AG09309 (cell line): ENCODE results near the gene U2AF1L4.
"Not testable (repeated sequence)": the region's sequence is repeated elsewhere in the genome, so short reads cannot be mapped to it uniquely, and the experiment has no call there.

Source experiments
- DNase-seq: peaks from one replicate; pipeline ENCODE4 v3.0.0-alpha.2; 2010; ENCODE audit warnings: low read depth
- H3K4me3 ChIP-seq: 2 replicates; pipeline ENCODE4 v1.5.1; 2011; ENCODE audit warnings: mild to moderate bottlenecking, low read depth, low read length, moderate library complexity; ENCODE audit not compliant: control insufficient read depth
- TF ChIP-seq, protein P1 (sequence below): IDR thresholded peaks from 2 replicates; pipeline ENCODE4 v1.5.1; 2011; ENCODE audit warnings: mild to moderate bottlenecking, low read depth, low read length, inconsistent platforms; ENCODE audit not compliant: insufficient read depth, control insufficient read depth; ENCODE audit errors: missing control alignments

The U2AF1L4 gene

DNA sequence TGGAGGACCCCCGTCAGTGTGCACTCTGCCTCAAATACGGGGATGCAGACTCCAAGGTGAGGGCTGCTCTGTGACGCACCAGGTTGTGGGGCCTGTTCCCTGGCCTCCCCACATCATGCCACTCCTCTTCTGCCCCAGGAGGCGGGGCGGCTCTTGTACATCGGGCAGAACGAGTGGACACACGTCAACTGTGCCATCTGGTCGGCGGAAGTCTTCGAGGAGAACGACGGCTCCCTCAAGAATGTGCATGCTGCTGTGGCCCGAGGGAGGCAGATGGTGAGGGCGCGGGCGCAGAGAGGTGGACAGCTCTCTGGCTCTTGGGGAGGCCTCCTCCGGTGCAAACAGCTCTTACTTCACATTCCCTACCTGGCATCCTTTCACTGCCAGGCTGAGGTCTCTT, 16.2 kb downstream of the U2AF1L4 start:
- DNase-seq: no peak
- TF ChIP-seq, protein P1, sequence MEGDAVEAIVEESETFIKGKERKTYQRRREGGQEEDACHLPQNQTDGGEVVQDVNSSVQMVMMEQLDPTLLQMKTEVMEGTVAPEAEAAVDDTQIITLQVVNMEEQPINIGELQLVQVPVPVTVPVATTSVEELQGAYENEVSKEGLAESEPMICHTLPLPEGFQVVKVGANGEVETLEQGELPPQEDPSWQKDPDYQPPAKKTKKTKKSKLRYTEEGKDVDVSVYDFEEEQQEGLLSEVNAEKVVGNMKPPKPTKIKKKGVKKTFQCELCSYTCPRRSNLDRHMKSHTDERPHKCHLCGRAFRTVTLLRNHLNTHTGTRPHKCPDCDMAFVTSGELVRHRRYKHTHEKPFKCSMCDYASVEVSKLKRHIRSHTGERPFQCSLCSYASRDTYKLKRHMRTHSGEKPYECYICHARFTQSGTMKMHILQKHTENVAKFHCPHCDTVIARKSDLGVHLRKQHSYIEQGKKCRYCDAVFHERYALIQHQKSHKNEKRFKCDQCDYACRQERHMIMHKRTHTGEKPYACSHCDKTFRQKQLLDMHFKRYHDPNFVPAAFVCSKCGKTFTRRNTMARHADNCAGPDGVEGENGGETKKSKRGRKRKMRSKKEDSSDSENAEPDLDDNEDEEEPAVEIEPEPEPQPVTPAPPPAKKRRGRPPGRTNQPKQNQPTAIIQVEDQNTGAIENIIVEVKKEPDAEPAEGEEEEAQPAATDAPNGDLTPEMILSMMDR: no peak
- no peak overlapping the region for H3K4me3 ChIP-seq

DNA sequence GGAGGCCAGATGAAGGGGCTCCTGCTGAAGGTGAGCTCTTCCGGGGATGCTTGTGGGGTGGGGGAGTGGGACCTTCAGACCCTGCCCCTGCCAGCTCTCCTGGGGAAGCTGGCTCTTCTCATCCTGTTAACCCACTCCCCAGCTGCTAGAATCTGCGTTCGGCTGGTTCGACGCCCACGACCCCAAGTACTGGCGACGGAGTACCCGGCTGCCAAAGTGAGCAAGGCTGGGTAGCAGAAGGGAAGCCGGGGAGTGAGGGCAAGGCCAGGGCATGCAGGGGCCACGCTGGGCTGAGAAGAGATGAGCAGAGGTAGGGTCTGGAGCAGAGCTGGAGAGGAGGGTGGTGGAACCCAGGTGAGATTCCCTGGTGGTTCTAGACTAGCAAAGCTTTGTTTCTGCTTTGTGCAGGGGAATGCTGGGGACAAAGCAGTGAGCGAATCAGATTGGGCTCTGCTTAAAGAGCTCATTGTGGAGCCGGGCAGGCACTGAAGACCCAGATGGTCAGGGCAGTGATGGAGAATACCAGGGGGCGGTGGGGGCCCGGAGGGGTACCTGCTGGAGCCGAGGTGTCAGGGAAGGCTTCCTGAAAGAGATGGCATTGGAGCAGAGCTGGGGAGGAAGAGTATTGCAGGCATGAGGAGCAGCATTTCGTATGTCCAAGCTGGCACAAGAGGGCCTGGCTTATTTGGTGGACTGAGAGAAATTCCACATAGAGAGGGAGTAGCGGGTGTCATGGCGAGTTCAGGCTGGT, 17.1 kb downstream of the U2AF1L4 start:
- TF ChIP-seq, protein P1: no peak

DNA sequence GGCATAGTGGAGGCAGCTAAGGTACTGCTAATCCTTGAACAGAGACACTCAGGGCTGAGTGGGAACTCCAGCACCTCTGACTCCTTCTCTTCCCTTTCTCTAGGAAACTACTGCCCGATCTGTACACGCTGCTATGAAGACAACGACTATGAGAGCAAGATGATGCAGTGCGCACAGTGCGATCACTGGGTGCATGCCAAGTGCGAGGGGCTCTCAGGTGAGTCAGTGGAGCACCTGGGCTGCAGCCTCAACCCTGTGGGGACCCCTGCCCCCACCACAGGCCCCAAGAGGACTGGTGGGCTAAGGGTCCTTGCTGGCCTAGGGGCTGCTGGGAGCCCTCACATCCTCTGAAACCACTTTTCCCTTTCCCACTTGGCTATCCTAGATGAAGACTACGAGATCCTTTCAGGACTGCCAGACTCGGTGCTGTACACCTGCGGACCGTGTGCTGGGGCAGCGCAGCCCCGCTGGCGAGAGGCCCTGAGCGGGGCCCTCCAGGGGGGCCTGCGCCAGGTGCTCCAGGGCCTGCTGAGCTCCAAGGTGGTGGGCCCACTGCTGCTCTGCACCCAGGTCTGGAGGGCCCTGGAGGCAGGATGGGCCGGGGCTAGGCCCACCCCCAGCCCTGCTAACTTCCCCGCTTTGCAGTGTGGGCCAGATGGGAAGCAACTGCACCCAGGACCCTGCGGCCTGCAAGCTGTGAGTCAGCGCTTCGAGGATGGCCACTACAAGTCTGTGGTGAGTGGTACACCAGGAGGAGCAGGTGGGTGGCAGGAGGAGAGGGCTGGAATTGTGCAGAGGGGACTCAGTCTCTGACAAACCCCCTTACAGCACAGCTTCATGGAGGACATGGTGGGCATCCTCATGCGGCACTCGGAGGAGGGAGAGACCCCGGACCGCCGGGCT, 17.9 kb downstream of the U2AF1L4 start:
- no peak overlapping the region for H3K4me3 ChIP-seq
- TF ChIP-seq, protein P1: no peak
- DNase-seq: no peak

More for the DNA sequence above, 17.1 kb downstream of the U2AF1L4 start:
- DNase-seq: no peak
- H3K4me3 ChIP-seq: no peak overlapping the region

- TF ChIP-seq, protein P1: no peak
- DNase-seq: no peak
- no peak overlapping the region for H3K4me3 ChIP-seq
Measured at GRCh38 chr19:35725216-35725861, 19.9 kb downstream of the U2AF1L4 start.

GRCh38 chr19:35724560-35724959, 20.7 kb downstream of the U2AF1L4 start:
- TF ChIP-seq, protein P1: no peak
- no peak overlapping the region for H3K4me3 ChIP-seq
- no peak for DNase-seq

- not testable (repeated sequence) for DNase-seq
Measured at GRCh38 chr19:35724132-35724531, 21.1 kb downstream of the U2AF1L4 start.

More at GRCh38 chr19:35724132-35724531, 21.1 kb downstream of the U2AF1L4 start:
- not testable (repeated sequence) for H3K4me3 ChIP-seq
